Right renal cortex interstitium (tissue), 3 donors: Measurements from ENCODE around the gene LRP2BP. TPM values are rescaled to one million over a fixed set of nuclear protein-coding genes. Genes with fewer than 3 reads are reported as not detected.
"Not testable (repeated sequence)": the region's sequence is repeated elsewhere in the genome, so short reads cannot be mapped to it uniquely, and the experiment has no call there.

Experiments
- DNase-seq, 3 donors: peaks; one replicate each; pipeline ENCODE4 v3.0.0-alpha.2; 2013; ENCODE audit warnings: low read depth in 3 of 3, low spot score in 2 of 3
- polyA plus RNA-seq, 3 donors: library from polyadenylated mRNA; unstranded; fragments of 120-200 nt; gene quantifications; one replicate each; pipeline ENCODE4 v1.2.1, GENCODE V29; 2013; ENCODE audit not compliant: insufficient read length in 3 of 3

The LRP2BP gene
- polyA plus RNA-seq, 3 donors: 2.6 to 3.4 (median 2.9) TPM

DNA sequence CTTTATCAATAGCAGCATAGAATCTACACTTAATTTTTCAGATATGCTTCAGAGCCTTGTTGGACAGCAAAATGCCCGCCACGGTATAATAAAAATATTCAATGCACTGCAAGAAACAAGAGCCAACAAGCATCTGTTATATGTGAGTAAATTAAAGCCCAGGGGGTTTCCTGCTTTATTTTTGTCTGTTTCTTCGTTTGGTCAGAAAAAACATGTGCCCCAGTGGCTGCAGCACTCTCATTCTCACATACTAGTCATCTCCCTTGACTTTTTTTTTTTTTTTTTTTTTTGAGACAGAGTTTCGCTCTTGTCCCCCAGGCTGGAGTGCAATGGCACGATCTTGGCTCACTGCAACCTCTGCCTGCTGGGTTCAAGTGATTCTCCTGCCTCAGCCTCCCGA lies 33.2 kb downstream of the LRP2BP start:
- DNase-seq: not testable (repeated sequence)

- DNase-seq: no peak
Observed at GRCh38 chr4:185361872-185362271, 33.9 kb downstream of the LRP2BP start.

- DNase-seq: no peak
Observed at GRCh38 chr4:185359767-185360446, 35.8 kb downstream of the LRP2BP start.

- DNase-seq: no peak
Observed at GRCh38 chr4:185358959-185359358, 36.8 kb downstream of the LRP2BP start.

DNA sequence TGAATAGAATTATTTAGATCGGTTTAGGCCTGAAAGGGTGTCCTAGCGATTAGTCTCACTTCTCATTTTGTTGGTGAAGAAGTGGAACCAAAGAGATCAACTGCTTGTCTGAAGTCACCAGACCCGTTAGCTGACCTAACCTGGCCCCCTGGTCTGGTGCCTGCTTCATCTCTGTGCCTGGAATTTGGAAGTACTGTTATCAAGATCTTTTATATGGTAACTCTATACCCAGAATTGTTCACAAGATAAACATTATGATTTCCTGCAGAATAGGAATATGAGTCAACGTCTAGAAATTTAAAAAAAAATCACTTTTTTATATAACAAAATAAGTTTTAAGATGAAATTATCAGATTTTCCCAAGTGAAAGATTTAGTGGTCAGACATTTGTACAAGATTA lies 37.2 kb downstream of the LRP2BP start:
- DNase-seq: no peak

DNA sequence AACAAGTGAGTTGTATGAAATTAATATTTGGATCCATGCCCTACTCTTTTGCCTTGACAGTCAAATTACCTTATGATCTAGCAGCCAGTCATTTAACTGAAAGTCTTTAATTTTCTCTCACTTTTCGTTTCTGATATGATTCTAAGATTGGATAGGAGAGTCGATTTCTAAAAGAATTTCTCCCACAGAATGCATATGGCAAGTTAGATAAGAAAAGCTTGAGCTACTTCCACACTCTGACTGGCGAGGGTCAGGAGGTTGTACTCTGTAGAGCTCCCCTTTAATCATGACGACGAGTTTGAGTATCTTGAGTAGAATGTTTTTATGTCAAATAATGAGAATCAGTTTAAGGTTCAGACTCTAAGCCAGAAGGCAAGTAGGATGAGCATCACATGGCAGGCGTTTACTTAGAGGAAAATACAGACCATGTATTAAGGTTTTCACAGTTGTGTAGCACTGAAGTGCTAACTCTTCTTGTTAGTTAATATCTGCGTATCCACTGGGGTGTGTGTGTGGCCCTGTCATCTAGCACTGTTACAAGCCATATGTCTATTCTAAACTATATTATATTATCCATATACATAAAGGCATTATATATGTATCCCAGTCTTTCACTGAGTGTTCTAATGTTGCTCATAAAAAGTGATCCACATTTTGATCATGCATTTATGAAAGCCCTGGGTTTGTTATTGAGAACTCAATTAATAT lies 37.8 kb downstream of the LRP2BP start:
- no peak for DNase-seq

DNA sequence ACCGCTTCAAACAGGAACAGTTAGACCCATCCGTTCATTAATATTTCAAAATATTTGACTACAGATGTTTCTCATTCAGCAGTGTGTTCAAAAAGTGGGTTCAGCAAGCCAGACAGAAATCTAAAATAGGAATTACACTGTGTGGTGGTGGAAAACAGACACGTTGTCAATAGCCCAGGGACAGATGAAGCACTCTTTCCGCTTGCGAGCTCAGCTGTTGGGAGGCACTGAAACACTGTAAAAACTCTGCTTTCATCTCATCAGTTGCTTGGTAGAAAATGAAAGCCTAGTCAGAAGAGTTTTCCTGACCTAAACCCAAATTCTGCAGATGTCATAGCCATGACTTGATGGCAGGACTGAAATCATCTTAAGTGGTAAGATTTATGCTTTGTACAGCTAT lies 38.5 kb downstream of the LRP2BP start:
- no peak for DNase-seq

DNA sequence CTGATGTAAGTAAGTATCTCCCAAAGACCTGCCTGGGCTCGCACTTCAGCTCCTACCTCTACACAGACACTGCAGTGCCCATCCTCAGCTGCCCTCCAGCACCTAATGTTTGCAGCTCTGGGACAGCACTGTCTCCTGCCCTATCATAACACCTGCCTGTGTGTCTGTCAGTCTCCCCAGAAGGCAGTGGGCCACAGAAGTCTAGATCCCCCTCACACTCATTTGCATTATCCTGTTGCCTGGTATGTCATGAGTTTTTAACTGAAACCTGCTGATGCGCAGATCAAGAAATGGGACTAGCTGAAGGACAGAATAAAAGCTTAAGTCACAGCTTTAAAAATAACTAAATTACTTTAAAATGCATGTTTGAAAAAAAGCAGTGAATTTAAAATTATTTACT lies 43.0 kb downstream of the LRP2BP start:
- no peak for DNase-seq

DNA sequence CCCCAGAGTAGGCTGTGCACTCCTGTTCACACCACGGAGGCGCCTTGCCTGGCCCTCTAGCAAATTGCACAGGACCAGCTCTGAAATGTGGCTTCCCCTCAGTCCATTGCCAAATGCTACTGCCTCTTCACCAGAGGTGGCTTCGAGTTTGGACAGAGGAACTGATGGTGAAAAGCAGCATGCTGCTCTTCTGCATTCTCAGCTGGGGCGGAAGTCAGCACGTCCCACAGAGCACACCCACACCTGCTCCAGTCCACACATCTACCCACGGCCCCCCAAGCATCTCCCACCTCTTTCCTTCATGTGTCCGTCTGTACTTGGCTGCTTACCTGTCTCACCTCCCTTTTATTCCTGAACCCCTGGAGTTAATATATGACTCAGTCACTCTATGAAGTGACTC lies 43.5 kb downstream of the LRP2BP start:
- no peak for DNase-seq

GRCh38 chr4:185351691-185352090 lies 44.0 kb downstream of the LRP2BP start:
- DNase-seq: no peak

DNA sequence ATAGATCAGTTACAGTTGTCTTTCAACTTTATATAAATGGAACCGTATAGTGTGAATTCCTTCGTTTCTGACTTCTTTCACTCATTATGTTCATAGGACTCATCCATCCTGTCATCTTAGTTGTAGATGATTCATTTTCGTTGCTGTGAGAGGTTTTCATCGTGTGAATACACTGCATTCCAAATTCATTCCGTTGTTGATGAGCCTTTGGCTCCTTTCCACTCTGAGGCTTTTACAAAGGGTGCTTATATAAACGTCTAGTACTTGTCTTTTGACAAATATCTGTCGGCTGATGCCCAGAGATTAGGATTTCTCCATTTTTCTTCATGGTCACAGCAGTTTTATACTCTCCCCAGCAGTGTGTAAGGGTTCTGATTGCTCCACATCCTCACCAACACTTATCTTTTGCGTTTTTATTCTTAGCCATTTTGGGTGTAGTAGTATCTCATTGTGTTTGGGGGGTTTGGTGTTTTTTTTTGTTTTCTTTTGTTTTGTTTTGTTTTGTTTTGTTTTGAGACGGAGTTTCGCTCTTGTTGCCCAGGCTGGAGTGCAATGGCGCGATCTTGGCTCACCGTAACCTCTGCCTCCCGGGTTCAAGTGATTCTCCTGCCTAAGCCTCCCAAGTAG lies 48.6 kb downstream of the LRP2BP start:
- DNase-seq: no peak

DNA sequence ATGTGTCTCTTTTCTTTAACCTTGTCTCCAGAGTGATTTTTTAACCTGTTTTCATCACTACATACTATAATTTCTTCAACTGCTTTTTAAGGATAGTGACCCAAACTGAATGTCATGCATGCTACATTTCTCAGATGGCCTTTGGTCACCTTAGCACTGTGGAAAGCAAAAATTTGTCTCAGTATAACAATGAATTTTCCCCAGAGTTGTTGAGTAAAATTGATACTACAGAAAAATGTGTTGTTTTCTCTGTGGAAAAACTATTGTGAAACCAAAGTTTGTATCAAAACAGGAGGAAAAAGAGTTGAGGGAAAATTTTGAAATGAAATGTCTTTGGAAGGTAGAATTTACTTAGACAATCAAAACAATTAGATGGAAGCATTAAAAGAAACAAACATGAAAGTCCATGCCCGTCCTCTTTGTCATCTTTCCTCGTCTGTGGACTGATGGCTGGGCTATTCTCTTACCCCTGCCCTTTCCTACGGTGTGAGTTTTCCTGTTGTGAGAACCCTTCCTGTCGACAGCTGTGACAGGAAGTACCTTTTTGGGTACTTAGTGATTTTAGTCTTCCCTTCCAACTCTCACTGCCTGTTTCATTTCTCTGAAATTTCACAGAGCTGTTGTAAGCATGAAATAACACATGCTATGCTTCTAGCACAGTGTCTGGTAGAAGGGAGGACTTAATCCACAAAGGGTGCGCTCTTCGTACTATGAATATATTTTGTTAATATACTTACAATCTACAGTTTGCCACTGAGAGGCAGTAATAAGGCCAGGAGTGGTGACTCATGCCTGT lies 50.8 kb downstream of the LRP2BP start:
- no peak for DNase-seq

DNA sequence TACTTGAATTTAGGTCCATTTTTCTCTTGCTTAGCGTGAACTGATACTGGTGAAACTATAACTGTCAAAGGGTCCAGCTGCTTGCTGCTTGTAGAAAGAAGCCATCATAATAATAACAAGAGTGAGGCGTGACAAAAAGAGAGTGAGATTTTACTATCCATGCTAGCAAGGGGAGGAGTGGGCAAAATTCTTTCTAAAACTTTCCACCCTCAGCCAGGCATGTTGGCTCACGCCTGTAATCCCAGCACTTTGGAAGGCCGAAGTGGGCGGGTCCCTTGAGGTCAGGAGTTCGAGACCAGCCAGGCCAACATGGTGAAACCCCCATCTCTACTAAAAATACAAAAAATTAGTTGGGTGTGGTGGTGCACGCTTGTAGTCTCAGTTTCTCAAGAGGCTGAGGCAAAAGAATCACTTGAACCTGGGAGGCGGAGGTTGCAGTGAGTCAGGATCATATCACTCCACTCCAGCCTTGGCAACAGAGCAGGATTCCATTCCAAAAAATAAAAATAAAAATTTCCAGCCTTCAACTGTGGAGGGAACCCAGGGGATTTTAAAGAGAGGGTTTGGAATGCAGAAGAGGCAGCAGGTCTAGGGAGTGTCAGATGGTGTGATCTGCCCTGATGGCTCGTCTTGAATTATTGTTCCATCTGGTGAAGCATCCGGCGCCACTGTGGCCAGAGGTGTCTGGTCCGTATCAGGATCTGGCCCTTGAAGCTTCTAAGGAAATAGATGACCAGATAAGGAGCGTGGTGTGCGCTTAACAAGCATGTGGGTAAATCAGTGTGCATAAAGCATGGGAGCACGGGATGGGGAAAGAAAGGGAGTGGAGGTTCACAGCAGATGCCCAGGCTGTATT lies 51.8 kb downstream of the LRP2BP start:
- DNase-seq: no peak

GRCh38 chr4:185341841-185342240 lies 53.9 kb downstream of the LRP2BP start:
- DNase-seq: no peak

- no peak for DNase-seq
Observed at GRCh38 chr4:185341377-185341776, 54.3 kb downstream of the LRP2BP start.

- no peak for DNase-seq
Observed at GRCh38 chr4:185339941-185340340, 55.8 kb downstream of the LRP2BP start.

DNA sequence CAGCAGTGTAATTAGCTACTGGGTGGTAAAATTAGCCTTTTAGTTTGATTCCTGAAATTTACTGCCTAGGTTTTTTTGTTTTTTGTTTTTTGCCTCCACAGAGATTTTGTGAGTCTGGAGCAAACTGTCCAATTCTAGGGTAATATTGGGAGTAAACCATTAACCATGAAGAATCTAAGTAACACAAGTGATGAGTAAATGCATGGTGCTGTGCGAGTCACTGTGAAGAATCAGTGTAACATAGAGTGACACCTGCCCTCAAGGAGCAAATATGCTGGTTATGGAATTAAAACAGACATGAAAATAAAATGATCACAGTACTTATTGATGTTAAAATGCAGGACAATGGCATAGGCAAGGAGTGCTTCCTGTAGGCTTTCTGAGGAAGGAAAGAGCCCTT lies 60.1 kb downstream of the LRP2BP start:
- DNase-seq: no peak

- no peak for DNase-seq
Observed at GRCh38 chr4:185334326-185334725, 61.4 kb downstream of the LRP2BP start.

- DNase-seq: no peak
Observed at GRCh38 chr4:185332575-185333464, 62.9 kb downstream of the LRP2BP start.
